B cell (primary cell): ENCODE measurements around the gene GNB2. TPM values are rescaled to one million over a fixed set of nuclear protein-coding genes. Genes with fewer than 3 reads are reported as not detected.

Source experiments
- ATAC-seq: fragments of 200-7000 bp; cut with Tn5 transposase; one replicate; pipeline ENCODE4 v1.10.0; 2021; ENCODE audit warnings: low read depth, mild to moderate bottlenecking, moderate number of reproducible peaks, moderate library complexity
- CTCF ChIA-PET: fragments of 350-600 bp; sonication (Branson Sonifier 250); formaldehyde crosslinking; loops from one replicate; lab custom pipeline; 2021; ENCODE audit warnings: antibody characterized with exemption, inconsistent platforms; lab: Charles Lee
- POLR2A ChIA-PET: fragments of 350-600 bp; sonication (Branson Sonifier 250); formaldehyde crosslinking; loops from one replicate; lab custom pipeline; 2021; ENCODE audit warnings: antibody characterized with exemption; lab: Charles Lee
- DNase-seq: peaks from one replicate; pipeline ENCODE4 v3.0.0; 2013
- H2AFZ ChIP-seq: 2 replicates; pipeline ENCODE4 v1.6.1; 2012; ENCODE audit warnings: mild to moderate bottlenecking, low read depth, low read length; ENCODE audit not compliant: insufficient read depth, poor library complexity, severe bottlenecking
- H3K27ac ChIP-seq, 2 donors: 1 replicate in 1 of 2; 2 replicates in 1 of 2; pipeline ENCODE4 v1.5.1; 2012 to 2013; ENCODE audit warnings: low read length in 2 of 2, mild to moderate bottlenecking in 2 of 2, moderate library complexity in 1 of 2
- H3K27me3 ChIP-seq, 4 experiments: fragments of 200-600 bp in 1 of 4; sonication (generic) in 1 of 4; replicated peaks in 1 of 4; 1 replicate in 2 of 4; 2 replicates in 2 of 4; pipeline versions ENCODE4 v1.6.1 to v1.7.0; 2013 to 2016; ENCODE audit warnings: low read length in 3 of 4, mild to moderate bottlenecking in 2 of 4, mixed read lengths in 1 of 4, moderate library complexity in 1 of 4; ENCODE audit not compliant: insufficient read depth in 4 of 4, control insufficient read depth in 3 of 4; ENCODE audit errors: control extremely low read depth in 1 of 4
- H3K36me3 ChIP-seq, 2 experiments: replicated peaks in 1 of 2; 1 replicate in 1 of 2; 2 replicates in 1 of 2; pipeline versions ENCODE4 v1.6.1 to v1.7.1; 2013; ENCODE audit warnings: low read length in 1 of 2; ENCODE audit not compliant: insufficient read depth in 2 of 2, control insufficient read depth in 1 of 2; ENCODE audit errors: control extremely low read depth in 1 of 2, extremely low read depth in 1 of 2
- H3K4me1 ChIP-seq, 2 donors: fragments of 200-600 bp in 1 of 2; sonication (generic) in 1 of 2; 1 replicate in 1 of 2; 2 replicates in 1 of 2; pipeline versions ENCODE4 v1.5.1 to v1.6.1; 2013 to 2017; ENCODE audit warnings: low read length in 2 of 2; ENCODE audit not compliant: control insufficient read depth in 2 of 2, insufficient read depth in 2 of 2
- H3K4me2 ChIP-seq: replicated peaks from 2 replicates; pipeline ENCODE3; 2012; ENCODE audit warnings: mild to moderate bottlenecking, low read depth, low read length; ENCODE audit not compliant: poor library complexity, severe bottlenecking
- H3K4me3 ChIP-seq, 5 experiments: fragments of 200-600 bp in 1 of 5; sonication (generic) in 1 of 5; 1 replicate in 3 of 5; 2 replicates in 2 of 5; pipeline versions ENCODE4 v1.5.1 to v1.7.0; 2011 to 2016; ENCODE audit warnings: low read length in 4 of 5, mild to moderate bottlenecking in 4 of 5, low read depth in 2 of 5, control low read depth in 1 of 5, moderate library complexity in 1 of 5; ENCODE audit not compliant: insufficient read depth in 1 of 5; ENCODE audit errors: control extremely low read depth in 1 of 5, extremely low read depth in 1 of 5
- H3K79me2 ChIP-seq: fragments of 200-600 bp; sonication (generic); one replicate; pipeline ENCODE4 v1.6.0; 2016; ENCODE audit warnings: low read length; ENCODE audit not compliant: control insufficient read depth, insufficient read depth
- H3K9ac ChIP-seq: fragments of 200-600 bp; sonication (generic); 2 replicates; pipeline ENCODE4 v1.6.1; 2017; ENCODE audit warnings: mild to moderate bottlenecking, low read length, moderate library complexity
- H3K9me3 ChIP-seq, 3 donors: one replicate each; pipeline versions ENCODE4 v1.6.1 to v1.7.1; 2013; ENCODE audit warnings: low read length in 2 of 3; ENCODE audit not compliant: control insufficient read depth in 2 of 3, insufficient read depth in 1 of 3; ENCODE audit errors: control extremely low read depth in 1 of 3
- H4K20me1 ChIP-seq: 2 replicates; pipeline ENCODE4 v1.6.0; 2012; ENCODE audit warnings: mild to moderate bottlenecking, low read length; ENCODE audit not compliant: insufficient read depth, control insufficient read depth, poor library complexity, severe bottlenecking
- H3K27ac Mint-ChIP-seq: one replicate; pipeline ENCODE4 v1.8.0; 2021; ENCODE audit warnings: mixed read lengths
- H3K27me3 Mint-ChIP-seq: one replicate; pipeline ENCODE4 v1.8.0; 2021; ENCODE audit warnings: mixed read lengths
- H3K4me1 Mint-ChIP-seq: one replicate; pipeline ENCODE4 v1.8.0; 2021; ENCODE audit warnings: mixed read lengths
- H3K4me3 Mint-ChIP-seq: one replicate; pipeline ENCODE4 v1.8.0; 2021; ENCODE audit warnings: mixed read lengths
- H3K9me3 Mint-ChIP-seq: one replicate; pipeline ENCODE4 v1.8.0; 2022; ENCODE audit warnings: mixed read lengths; ENCODE audit not compliant: insufficient read depth
- CTCF ChIP-seq: fragments of 200-600 bp; IDR thresholded peaks from one replicate; pipeline ENCODE4 v1.8.0; 2022; ENCODE audit warnings: antibody characterized with exemption, mild to moderate bottlenecking
- EZH2 ChIP-seq: IDR thresholded peaks from 2 replicates; pipeline ENCODE4 v1.6.1; 2012; ENCODE audit warnings: borderline replicate concordance, low read depth, mild to moderate bottlenecking, moderate library complexity, low read length; ENCODE audit not compliant: insufficient read depth, poor library complexity, severe bottlenecking
- WGBS: methylation state at CpG from one replicate; pipeline ENCODE4 v1.1.5; 2013; ENCODE audit warnings: missing lambda C conversion rate; ENCODE audit not compliant: insufficient coverage; 5-methylcytosine and 5-hydroxymethylcytosine counted together
- intact Hi-C: fragments of 100-400 bp; cut with micrococcal nuclease; formaldehyde crosslinking; loops from one replicate; pipeline ENCODE4 v1.10.0; 2022
- polyA plus RNA-seq: library from polyadenylated mRNA; depleted of rRNA; stranded (reverse); fragments of >200 nt; gene quantifications from 2 replicates; pipeline ENCODE4 v1.2.3, GENCODE V29; 2012
- total RNA-seq, 2 donors: library from RNA; stranded (reverse); fragments of 120-200 nt in 1 of 2; gene quantifications; 1 replicate in 1 of 2; 2 replicates in 1 of 2; pipeline versions ENCODE4 v1.2.3 to v1.2.4, GENCODE V29; 2013 to 2022

Gene GNB2
- total and polyA plus RNA-seq, 2 donors (not counting 1 experiment from before 2014, with no cell fraction given): 127 to 221 TPM

DNA sequence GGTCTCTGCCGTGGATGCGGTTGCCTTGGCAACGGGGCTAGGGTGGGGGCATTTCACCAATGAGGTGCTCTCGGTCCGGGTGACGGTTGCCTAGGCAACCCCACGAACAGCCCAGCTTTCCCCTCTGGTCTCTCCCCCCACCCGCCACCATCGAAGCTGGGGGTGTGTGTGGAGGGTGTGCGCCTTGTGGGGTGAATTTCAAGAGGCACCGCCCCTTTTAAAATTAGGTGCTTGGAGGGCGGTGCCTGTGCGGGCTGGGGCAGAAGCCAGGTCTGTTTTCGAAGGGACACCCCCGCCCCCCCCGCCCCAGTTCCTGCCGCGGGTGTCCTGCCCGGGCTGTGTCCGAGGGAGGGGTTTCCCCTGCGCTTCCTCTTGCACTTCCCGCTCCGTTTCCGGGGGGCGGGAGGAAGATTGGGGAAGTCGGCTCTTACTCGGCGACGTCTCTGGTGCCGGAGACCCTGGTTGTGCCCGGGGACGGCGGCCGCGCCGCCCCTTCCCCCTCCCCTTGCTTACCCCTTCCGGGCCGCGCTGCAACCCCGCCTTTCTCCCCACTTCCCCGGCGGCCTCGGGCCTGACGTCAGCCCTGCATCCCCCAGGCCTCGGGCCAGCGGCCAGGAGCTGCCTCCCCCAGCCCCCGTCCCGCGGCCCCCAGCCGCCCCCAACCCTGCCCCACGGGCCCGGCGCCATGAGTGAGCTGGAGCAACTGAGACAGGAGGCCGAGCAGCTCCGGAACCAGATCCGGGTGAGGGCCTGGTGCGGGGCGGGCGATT lies 2.2 kb downstream of the GNB2 start:
- Mint-ChIP-seq H3K4me3 (peak overlapping the region; percentile 94), H3K9me3 (no peaks in the 10 kb centered on the region), H3K27me3 (no peaks in the 10 kb centered on the region), H3K27ac (peak overlapping the region; percentile 95), H3K4me1 (peaks cover 10% of the 10 kb centered on the region)
- no peaks in the 10 kb centered on the region for H3K9me3 ChIP-seq
- peak overlapping the region; percentile 97 for H3K9ac ChIP-seq
- peak overlapping the region; percentile 78 to 97 for H3K27ac ChIP-seq
- peaks cover 0 to 39% of the 10 kb centered on the region in 2 experiments for H3K36me3 ChIP-seq
- H2AFZ ChIP-seq: peak overlapping the region; percentile 54
- DNase-seq (peak; percentile 95), ATAC-seq (peak; percentile 41)
- CTCF ChIA-PET: interaction anchor here (4.2 to 4.7 kb wide), 2 partner anchors 15 to 30 kb away, joined by 14 to 53 read pairs; partner anchors contain the start of gene POP7
- TF ChIP-seq CTCF: no peak
- TF ChIP-seq EZH2: no peak
- H4K20me1 ChIP-seq: peaks cover 45% of the 10 kb centered on the region
- H3K4me3 ChIP-seq: peak overlapping the region in 4 of 5 experiments; percentile 94 to 99 (median 98)
- H3K79me2 ChIP-seq: peaks cover 12% of the 10 kb centered on the region
- no peaks in the 10 kb centered on the region for H3K27me3 ChIP-seq
- WGBS: 0% methylated on average over 35 of the region's 59 CpGs
- peaks cover 0 to 8% of the 10 kb centered on the region in 2 donors for H3K4me1 ChIP-seq
- POLR2A ChIA-PET: interaction anchor here (0.8 to 2.7 kb wide), 12 partner anchors 13 to 307 kb away, joined by 3 to 16 read pairs (median 4); partner anchors contain the start of genes FBXO24, POP7, SRRT and TSC22D4
- peak overlapping the region; percentile 85 for H3K4me2 ChIP-seq
- intact Hi-C loops: loop anchor here (2.0 to 10.0 kb wide), 2 partner anchors 247 to 591 kb away; partner anchors contain the start of genes COPS6, MEPCE, ZCWPW1 and ZNF3
